ENCODE data around the gene KYAT1. TPM values are rescaled to one million over a fixed set of nuclear protein-coding genes. Genes with fewer than 3 reads are reported as not detected.

Gene KYAT1
- total RNA-seq, 1 experiment from 2014 or later: 14.6 TPM

GRCh38 chr9:128809036-128809599 is 72.6 kb downstream of the KYAT1 start:
- no peak overlapping the region for H3K23ac ChIP-seq (ENCODE audit: insufficient read length, low read depth, low read length)
- H3K18ac ChIP-seq (ENCODE audit: insufficient read length, low read depth, low read length): no peak overlapping the region
- H3K4me3 Mint-ChIP-seq: no peak overlapping the region
- H3K36me3 Mint-ChIP-seq (ENCODE audit: insufficient read depth in 1 of 3, low read depth in 3 of 3): peaks cover 2 to 24% (median 21%) of the 10 kb centered on the region in 3 experiments; a peak in 5 of 7 replicates
- H3K9me3 ChIP-seq (ENCODE audit: control insufficient read depth, low read depth, low read length): no peaks in the 10 kb centered on the region
- H3K4me1 ChIP-seq (ENCODE audit: insufficient read depth, low read length): no peaks in the 10 kb centered on the region
- H2BK12ac ChIP-seq (ENCODE audit: insufficient read length, low read depth, low read length): no peak overlapping the region
- H3T11ph ChIP-seq (ENCODE audit: low read length): no peak overlapping the region
- H3K27me3 Mint-ChIP-seq (ENCODE audit: low read depth): no peaks in the 10 kb centered on the region
- H3K14ac ChIP-seq (ENCODE audit: insufficient read depth, low read length): no peak overlapping the region; the same call in 1 of the 2 replicates
- H3K4me1 Mint-ChIP-seq: no peaks in the 10 kb centered on the region
- H3K27ac ChIP-seq (ENCODE audit: insufficient read length, low read depth, low read length): no peak overlapping the region
- no peak overlapping the region for H3K27ac Mint-ChIP-seq
- H3K4me2 ChIP-seq (ENCODE audit: insufficient read depth, insufficient read length, low read length): no peak overlapping the region
- H3K79me1 ChIP-seq (ENCODE audit: insufficient read depth, low read depth, low read length, poor library complexity, severe bottlenecking): no peaks in the 10 kb centered on the region
- no peaks in the 10 kb centered on the region for H3K79me2 ChIP-seq (ENCODE audit: insufficient read depth, low read length)
- H2BK5ac ChIP-seq (ENCODE audit: insufficient read length, low read length): no peak overlapping the region
- H4K91ac ChIP-seq (ENCODE audit: insufficient read length, low read depth, low read length): no peak overlapping the region
- TF ChIP-seq CTCF (conservative IDR thresholded peaks at IDR 0.05): no peak
- H2AK5ac ChIP-seq (ENCODE audit: insufficient read length, low read length): no peak overlapping the region
- no peak overlapping the region for H3K9ac ChIP-seq (ENCODE audit: extremely low read depth, insufficient read length, low read length)
- no peak overlapping the region for H3K56ac ChIP-seq (ENCODE audit: insufficient read length, low read depth, low read length)
- WGBS (ENCODE audit: extremely low coverage, insufficient read length, low lambda C conversion rate): no CpG with 5 or more reads among the region's 12 CpGs
- H4K5ac ChIP-seq (ENCODE audit: insufficient read length, low read depth, low read length): no peak overlapping the region
- no peaks in the 10 kb centered on the region for H3K23me2 ChIP-seq (ENCODE audit: insufficient read length, low read depth, low read length, poor library complexity, severe bottlenecking)
- H2BK120ac ChIP-seq (ENCODE audit: low read depth, low read length, poor library complexity, severe bottlenecking): no peak overlapping the region
- no peak for DNase-seq
- no peaks in the 10 kb centered on the region for H3K27me3 ChIP-seq (ENCODE audit: insufficient read depth, low read length)
- H2AFZ ChIP-seq (ENCODE audit: low read length): no peak overlapping the region
- H3K9me3 Mint-ChIP-seq: no peaks in the 10 kb centered on the region
- no peak overlapping the region for H2BK15ac ChIP-seq (ENCODE audit: low read depth, low read length)
- no peak overlapping the region for H3K4ac ChIP-seq (ENCODE audit: low read depth, low read length)
- H4K20me1 ChIP-seq (ENCODE audit: control insufficient read depth, insufficient read depth, insufficient read length): no peaks in the 10 kb centered on the region
- H2BK20ac ChIP-seq (ENCODE audit: low read depth, low read length, poor library complexity, severe bottlenecking): no peak overlapping the region
- H4K8ac ChIP-seq (replicated peaks; ENCODE audit: insufficient read length, low read depth, low read length): no peak overlapping the region
